Measurements from ENCODE around the gene COL9A2. TPM values are rescaled to one million over a fixed set of nuclear protein-coding genes. Genes with fewer than 3 reads are reported as not detected.

The COL9A2 gene
- total RNA-seq, 6 experiments from 2014 or later, result 0.16 to 0.99 (median 0.46) TPM

GRCh38 chr1:40361201-40361600 is 44.1 kb upstream of the COL9A2 start:
- no peaks in the 10 kb centered on the region for H3K27me3 ChIP-seq
- intact Hi-C loops (cut with DNase I), result no loop called here
- no peak overlapping the region for H3K27ac ChIP-seq
- H3K4me3 ChIP-seq, result no peak overlapping the region
- no peaks in the 10 kb centered on the region for H3K36me3 ChIP-seq
- ATAC-seq (peak in 1 of 4 donors; percentile 24), DNase-seq (no peak)
- peaks cover 0 to 4% (median 0%) of the 10 kb centered on the region in 4 donors for H3K9me3 ChIP-seq
- H3K4me1 ChIP-seq, result no peaks in the 10 kb centered on the region
- TF ChIP-seq, protein P1, sequence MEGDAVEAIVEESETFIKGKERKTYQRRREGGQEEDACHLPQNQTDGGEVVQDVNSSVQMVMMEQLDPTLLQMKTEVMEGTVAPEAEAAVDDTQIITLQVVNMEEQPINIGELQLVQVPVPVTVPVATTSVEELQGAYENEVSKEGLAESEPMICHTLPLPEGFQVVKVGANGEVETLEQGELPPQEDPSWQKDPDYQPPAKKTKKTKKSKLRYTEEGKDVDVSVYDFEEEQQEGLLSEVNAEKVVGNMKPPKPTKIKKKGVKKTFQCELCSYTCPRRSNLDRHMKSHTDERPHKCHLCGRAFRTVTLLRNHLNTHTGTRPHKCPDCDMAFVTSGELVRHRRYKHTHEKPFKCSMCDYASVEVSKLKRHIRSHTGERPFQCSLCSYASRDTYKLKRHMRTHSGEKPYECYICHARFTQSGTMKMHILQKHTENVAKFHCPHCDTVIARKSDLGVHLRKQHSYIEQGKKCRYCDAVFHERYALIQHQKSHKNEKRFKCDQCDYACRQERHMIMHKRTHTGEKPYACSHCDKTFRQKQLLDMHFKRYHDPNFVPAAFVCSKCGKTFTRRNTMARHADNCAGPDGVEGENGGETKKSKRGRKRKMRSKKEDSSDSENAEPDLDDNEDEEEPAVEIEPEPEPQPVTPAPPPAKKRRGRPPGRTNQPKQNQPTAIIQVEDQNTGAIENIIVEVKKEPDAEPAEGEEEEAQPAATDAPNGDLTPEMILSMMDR (IDR thresholded peaks at IDR 0.05), result no peak
- no CpG with 5 or more reads among the region's 1 CpG for WGBS (ENCODE audit: insufficient coverage, low coverage, low lambda C conversion rate, missing lambda C conversion rate)

DNA sequence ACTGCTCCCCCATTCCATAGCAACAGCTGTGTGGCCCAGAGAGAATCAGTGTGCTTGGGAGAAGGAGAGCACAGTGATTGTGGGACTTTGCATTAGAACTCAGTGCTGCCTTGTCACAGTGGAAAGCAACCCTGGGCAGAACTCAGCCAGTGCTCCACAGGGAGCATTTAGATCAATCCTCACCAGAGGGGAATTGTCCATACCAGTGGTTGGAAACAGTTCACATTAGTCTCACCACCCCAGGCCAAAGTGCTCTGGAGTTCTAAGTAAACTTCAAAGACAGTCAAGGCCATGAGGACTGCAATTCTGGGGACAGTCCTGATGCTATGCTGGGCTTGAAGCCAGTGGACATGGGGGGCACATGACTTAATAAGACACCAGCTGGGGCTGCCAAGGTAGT is 43.5 kb upstream of the COL9A2 start:
- no peak for DNase-seq
- Histone ChIP-seq H3K4me3 (no peak overlapping the region), H3K36me3 (no peaks in the 10 kb centered on the region), H3K27ac (no peak overlapping the region), H3K27me3 (no peaks in the 10 kb centered on the region), H3K9me3 (peaks cover 0 to 4% (median 0%) of the 10 kb centered on the region in 4 donors), H3K4me1 (no peaks in the 10 kb centered on the region)
- intact Hi-C loops (cut with DNase I), result no loop called here
- TF ChIP-seq, protein P1 (IDR thresholded peaks at IDR 0.05), result no peak
- no peak for TF ChIP-seq POLR2A (IDR thresholded peaks at IDR 0.05)
- peak in 1 of 4 donors; percentile 52 for ATAC-seq

DNA sequence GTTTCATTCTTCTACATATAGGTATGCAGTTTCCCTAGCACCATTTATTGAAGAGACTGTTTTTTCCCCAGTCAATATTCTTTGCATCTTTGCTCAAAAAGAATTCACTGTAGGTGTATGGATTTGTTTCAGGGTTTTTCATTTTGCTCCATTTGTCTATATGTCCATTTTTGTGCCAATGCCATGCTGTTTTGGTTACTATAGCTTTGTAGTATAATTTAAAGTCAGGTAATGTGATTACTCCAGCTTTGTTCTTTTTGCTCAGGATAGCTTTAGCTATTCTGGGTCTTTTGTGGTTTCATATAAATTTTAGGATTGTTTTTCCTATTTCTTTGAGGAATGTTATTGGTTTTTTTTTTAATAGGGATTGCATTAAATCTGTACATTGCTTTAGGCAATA is 40.5 kb upstream of the COL9A2 start:
- ATAC-seq (no peak), DNase-seq (no peak)
- peaks cover 0 to 4% (median 0%) of the 10 kb centered on the region in 4 donors for H3K9me3 ChIP-seq
- intact Hi-C loops (cut with DNase I), result no loop called here
- H3K4me3 ChIP-seq, result no peak overlapping the region
- TF ChIP-seq POLR2A (IDR thresholded peaks at IDR 0.05), result no peak
- TF ChIP-seq, protein P1 (IDR thresholded peaks at IDR 0.05), result no peak
- no peaks in the 10 kb centered on the region for H3K27me3 ChIP-seq
- H3K4me1 ChIP-seq, result no peaks in the 10 kb centered on the region
- no peaks in the 10 kb centered on the region for H3K36me3 ChIP-seq
- H3K27ac ChIP-seq, result no peak overlapping the region

DNA sequence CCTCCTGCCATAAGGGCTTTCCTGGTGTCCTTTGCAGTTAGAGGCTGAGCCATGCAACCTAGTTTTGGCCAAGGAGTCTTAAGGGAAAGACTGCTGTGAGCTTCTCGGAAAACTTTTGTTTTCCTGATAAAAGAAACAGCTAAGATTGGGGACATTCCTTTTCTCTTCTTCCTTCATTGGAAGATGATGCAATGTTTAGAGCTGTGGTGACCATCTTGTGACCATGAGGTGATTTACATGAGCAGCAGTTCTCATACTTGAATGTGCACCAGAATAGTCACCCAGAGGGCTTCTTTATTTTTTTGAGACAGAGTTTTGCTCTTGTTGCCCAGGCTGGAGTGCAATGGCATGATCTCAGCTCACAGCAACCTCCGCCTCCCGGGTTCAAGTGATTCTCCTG is 36.0 kb upstream of the COL9A2 start:
- DNase-seq (no peak), ATAC-seq (peak in 2 of 4 donors; percentile 18 to 24)
- intact Hi-C loops (cut with DNase I), result no loop called here
- Histone ChIP-seq H3K27ac (no peak overlapping the region), H3K36me3 (no peaks in the 10 kb centered on the region), H3K4me1 (no peaks in the 10 kb centered on the region), H3K9me3 (peaks cover 0 to 4% (median 0%) of the 10 kb centered on the region in 4 donors), H3K27me3 (no peaks in the 10 kb centered on the region), H3K4me3 (no peak overlapping the region)
- 87% methylated on average over 3 of the region's 3 CpGs for WGBS (ENCODE audit: insufficient coverage, low coverage, low lambda C conversion rate, missing lambda C conversion rate)
- TF ChIP-seq POLR2A (IDR thresholded peaks at IDR 0.05), result no peak
- TF ChIP-seq, protein P1 (IDR thresholded peaks at IDR 0.05), result no peak

- intact Hi-C loops (cut with DNase I), result no loop called here
- Histone ChIP-seq H3K27ac (no peak overlapping the region), H3K4me1 (no peaks in the 10 kb centered on the region), H3K9me3 (no peaks in the 10 kb centered on the region), H3K27me3 (no peaks in the 10 kb centered on the region), H3K4me3 (no peak overlapping the region), H3K36me3 (no peaks in the 10 kb centered on the region)
- 66% methylated on average over 3 of the region's 3 CpGs for WGBS (ENCODE audit: insufficient coverage, low coverage, low lambda C conversion rate, missing lambda C conversion rate)
- ATAC-seq (peak; percentile 39 to 72 (median 63)), DNase-seq (no peak)
- no peak for TF ChIP-seq POLR2A (IDR thresholded peaks at IDR 0.05)
Measured at GRCh38 chr1:40352126-40352525, 35.0 kb upstream of the COL9A2 start.

All from right lobe of liver (tissue), 6 donors.